IMR-90 (cell line): ENCODE data around the gene DBN1. TPM values are rescaled to one million over a fixed set of nuclear protein-coding genes. Genes with fewer than 3 reads are reported as not detected.
A peak's percentile ranks its signal among the peaks of the same experiment; 100 is the strongest.

Source experiments
- ATAC-seq: fragments of 200-7000 bp; cut with Tn5 transposase; 2 replicates; pipeline ENCODE4 v1.9.1; 2020; ENCODE audit warnings: low read depth, mild to moderate bottlenecking, moderate library complexity
- BruUV-seq: library from RNA; stranded (reverse); fragments of 400-500 nt; replicated peaks from 2 replicates; lab custom pipeline; 2021; lab: Mats Ljungman, UMichigan
- CTCF ChIA-PET: fragments of 300-600 bp; formaldehyde crosslinking; extraction: SDS; loops from one replicate; lab custom pipeline; 2021; ENCODE audit warnings: antibody characterized with exemption; lab: Yijun Ruan, JAX
- POLR2A ChIA-PET: fragments of 300-600 bp; sonication (Branson Sonifier 250); formaldehyde crosslinking; loops from one replicate; lab custom pipeline; 2022; ENCODE audit warnings: antibody characterized with exemption; ENCODE audit not compliant: unreplicated experiment; lab: Charles Lee
- DNase-seq: peaks from one replicate; pipeline ENCODE4 v3.0.0; 2013
- H2AFZ ChIP-seq: replicated peaks from 2 replicates; pipeline ENCODE3; 2013; ENCODE audit warnings: low read length, mild to moderate bottlenecking; ENCODE audit not compliant: poor library complexity
- H2AK5ac ChIP-seq: 2 replicates; pipeline ENCODE4 v1.6.1; 2013; ENCODE audit warnings: low read depth, low read length, inconsistent platforms
- H2AK9ac ChIP-seq: replicated peaks from 2 replicates; pipeline ENCODE3; 2013; ENCODE audit warnings: mild to moderate bottlenecking, low read depth, low read length, moderate library complexity; ENCODE audit not compliant: poor library complexity
- H2BK120ac ChIP-seq: 2 replicates; pipeline ENCODE4 v1.6.1; 2013; ENCODE audit warnings: low read depth, low read length, inconsistent platforms
- H2BK15ac ChIP-seq: 3 replicates; pipeline ENCODE4 v1.6.1; 2013; ENCODE audit warnings: low read depth, low read length, inconsistent platforms
- H2BK20ac ChIP-seq: 2 replicates; pipeline ENCODE4 v1.6.1; 2013; ENCODE audit warnings: low read depth, mild to moderate bottlenecking, inconsistent platforms, low read length, moderate library complexity
- H2BK5ac ChIP-seq: 2 replicates; pipeline ENCODE4 v1.6.1; 2013; ENCODE audit warnings: mild to moderate bottlenecking, low read depth, low read length, inconsistent platforms; ENCODE audit not compliant: poor library complexity, severe bottlenecking
- H3K14ac ChIP-seq: replicated peaks from 2 replicates; pipeline ENCODE4 v1.6.1; 2013; ENCODE audit warnings: low read depth, low read length, inconsistent platforms
- H3K18ac ChIP-seq: 2 replicates; pipeline ENCODE4 v1.6.1; 2013; ENCODE audit warnings: low read depth, low read length, control low read depth
- H3K23ac ChIP-seq: 2 replicates; pipeline ENCODE4 v1.6.1; 2013; ENCODE audit warnings: low read depth, low read length, inconsistent platforms
- H3K27ac ChIP-seq: 2 replicates; pipeline ENCODE4 v1.5.1; 2013; ENCODE audit warnings: mild to moderate bottlenecking, control low read depth, low read length; ENCODE audit not compliant: insufficient read depth
- H3K27me3 ChIP-seq: 2 replicates; pipeline ENCODE4 v1.6.1; 2013; ENCODE audit warnings: low read length; ENCODE audit not compliant: control insufficient read depth, insufficient read depth
- H3K36me3 ChIP-seq: 2 replicates; pipeline ENCODE4 v1.6.1; 2013; ENCODE audit warnings: low read length, mixed read lengths; ENCODE audit not compliant: control insufficient read depth, insufficient read depth
- H3K4ac ChIP-seq: 2 replicates; pipeline ENCODE4 v1.6.1; 2013; ENCODE audit warnings: low read depth, low read length, inconsistent platforms
- H3K4me1 ChIP-seq: 2 replicates; pipeline ENCODE4 v1.6.1; 2013; ENCODE audit warnings: low read length, mixed read lengths; ENCODE audit not compliant: control insufficient read depth, insufficient read depth
- H3K4me2 ChIP-seq: 2 replicates; pipeline ENCODE4 v1.6.1; 2013; ENCODE audit warnings: low read depth, mild to moderate bottlenecking, control low read depth, low read length, moderate library complexity
- H3K4me3 ChIP-seq: 2 replicates; pipeline ENCODE4 v1.5.1; 2013; ENCODE audit warnings: low read depth, mild to moderate bottlenecking, control low read depth, low read length, moderate library complexity; ENCODE audit not compliant: insufficient read depth
- H3K56ac ChIP-seq: 2 replicates; pipeline ENCODE4 v1.6.1; 2013; ENCODE audit warnings: low read length, inconsistent platforms; ENCODE audit not compliant: insufficient read depth; ENCODE audit errors: extremely low read depth
- H3K79me1 ChIP-seq, 2 experiments: 2 replicates each; pipeline ENCODE4 v1.6.1; 2013; ENCODE audit warnings: low read length in 2 of 2, inconsistent platforms in 1 of 2, low read depth in 1 of 2
- H3K9ac ChIP-seq: 2 replicates; pipeline ENCODE4 v1.6.1; 2013; ENCODE audit warnings: low read depth, low read length, control low read depth
- H3K9me1 ChIP-seq: 2 replicates; pipeline ENCODE4 v1.6.1; 2013; ENCODE audit warnings: low read length, inconsistent platforms; ENCODE audit not compliant: insufficient read depth
- H3K9me3 ChIP-seq: 2 replicates; pipeline ENCODE4 v1.6.1; 2013; ENCODE audit warnings: low read length; ENCODE audit not compliant: control insufficient read depth, insufficient read depth
- H4K20me1 ChIP-seq: 2 replicates; pipeline ENCODE4 v1.6.1; 2013; ENCODE audit warnings: low read length, inconsistent platforms; ENCODE audit not compliant: insufficient read depth
- H4K5ac ChIP-seq: 2 replicates; pipeline ENCODE4 v1.6.1; 2013; ENCODE audit warnings: mild to moderate bottlenecking, low read depth, low read length, control low read depth
- H4K8ac ChIP-seq, 2 experiments: 2 replicates each; pipeline ENCODE4 v1.6.1; 2013; ENCODE audit warnings: low read depth in 2 of 2, low read length in 2 of 2, control low read depth in 1 of 2, inconsistent platforms in 1 of 2
- H4K91ac ChIP-seq: 2 replicates; pipeline ENCODE4 v1.6.1; 2013; ENCODE audit warnings: low read depth, low read length, inconsistent platforms; ENCODE audit not compliant: insufficient read depth
- BHLHE40 ChIP-seq: fragments of 150-350 bp; IDR thresholded peaks from 2 replicates; pipeline ENCODE4 v1.6.1; 2016; ENCODE audit warnings: mild to moderate bottlenecking, low read depth, low read length
- CHD1 ChIP-seq: IDR thresholded peaks from 2 replicates; pipeline ENCODE4 v1.6.1; 2012; ENCODE audit warnings: low read depth, low read length, improper control_type of control experiment
- NFE2L2 ChIP-seq: fragments of 150-350 bp; IDR thresholded peaks from 2 replicates; pipeline ENCODE4 v1.6.1; 2016; ENCODE audit warnings: low read depth, mild to moderate bottlenecking, low read length
- RCOR1 ChIP-seq: IDR thresholded peaks from 2 replicates; pipeline ENCODE4 v1.6.1; 2012; ENCODE audit warnings: mild to moderate bottlenecking, low read length, improper control_type of control experiment; ENCODE audit not compliant: insufficient replicate concordance
- SMC3 ChIP-seq: fragments of 150-350 bp; IDR thresholded peaks from 2 replicates; pipeline ENCODE4 v1.6.1; 2016; ENCODE audit warnings: low read depth, mild to moderate bottlenecking, antibody characterized with exemption, low read length, moderate library complexity
- WGBS, 2 experiments: methylation state at CpG; one replicate each; pipeline versions ENCODE4 v1.1.5 to v1.1.7; 2013; ENCODE audit warnings: missing lambda C conversion rate in 2 of 2; ENCODE audit not compliant: insufficient read length in 1 of 2; ENCODE audit errors: extremely low coverage in 2 of 2; 5-methylcytosine and 5-hydroxymethylcytosine counted together
- dilution Hi-C: fragments of 300-500 bp; cut with HindIII; formaldehyde crosslinking; loops from one replicate; pipeline ENCODE4 v1.14.3; 2018; ENCODE audit warnings: low sequenced_read_pairs; ENCODE audit not compliant: unreplicated experiment
- in situ Hi-C: fragments of 300-500 bp; cut with MboI; formaldehyde crosslinking; loops from 3 replicates; pipeline ENCODE4 v1.14.3; 2019; ENCODE audit warnings: low sequenced_read_pairs, inconsistent platforms, mixed read lengths
- intact Hi-C: fragments of 100-400 bp; cut with micrococcal nuclease; formaldehyde crosslinking; loops from 2 replicates; pipeline ENCODE4 v1.10.0; 2022
- polyA plus RNA-seq, 3 experiments: library from polyadenylated mRNA; depleted of rRNA; stranded (reverse); fragments of >200 nt; gene quantifications; 2 replicates each; pipeline ENCODE4 v1.2.3, GENCODE V29; 2012; ENCODE audit warnings: low replicate concordance in 1 of 3
- total RNA-seq: library from RNA; depleted of rRNA; stranded (reverse); fragments of >200 nt; gene quantifications from 2 replicates; pipeline ENCODE4 v1.2.3, GENCODE V29; 2012

DBN1 gene
- total and polyA plus RNA-seq, 2 of the 4 experiments (the other 2 are of a cell fraction): 122 to 187 TPM

- dilution Hi-C loops: no loop called here
Observed at GRCh38 chr5:177431317-177432142, 41.9 kb downstream of the DBN1 start.

More at GRCh38 chr5:177431317-177432142, 41.9 kb downstream of the DBN1 start:
- H4K91ac ChIP-seq: no peak overlapping the region
- intact Hi-C loops: no loop called here
- no peaks in the 10 kb centered on the region for H3K9me3 ChIP-seq
- H2BK120ac ChIP-seq: no peak overlapping the region
- H3K4me3 ChIP-seq: no peak overlapping the region
- ChIA-PET POLR2A (no interaction called here), CTCF (no interaction called here)
- no peak overlapping the region for H2AK9ac ChIP-seq
- no peak overlapping the region for H3K23ac ChIP-seq
- no peak overlapping the region for H2BK5ac ChIP-seq
- no peak overlapping the region for H3K18ac ChIP-seq
- peaks cover 13 to 44% of the 10 kb centered on the region in 2 experiments for H3K79me1 ChIP-seq
- H4K5ac ChIP-seq: no peak overlapping the region
- H3K4ac ChIP-seq: no peak overlapping the region
- peaks cover 6% of the 10 kb centered on the region; the same call in 1 of the 2 replicates for H3K9me1 ChIP-seq
- no peaks in the 10 kb centered on the region for H3K27me3 ChIP-seq
- BruUV-seq: no TSS peak
- TF ChIP-seq SMC3 (no peak), CHD1 (no peak), NFE2L2 (no peak), RCOR1 (no peak), BHLHE40 (no peak)
- no peak overlapping the region for H2AK5ac ChIP-seq
- no peak overlapping the region for H2BK20ac ChIP-seq
- peaks cover 29% of the 10 kb centered on the region for H4K20me1 ChIP-seq
- H2BK15ac ChIP-seq: no peak overlapping the region
- H3K14ac ChIP-seq: no peak overlapping the region
- in situ Hi-C loops: no loop called here
- no peak overlapping the region for H4K8ac ChIP-seq
- WGBS, 2 experiments: 90% methylated on average over 12 of the region's 29 CpGs; no CpG with 5 or more reads in 1 of the 2 experiments
- H2AFZ ChIP-seq: peak overlapping the region; percentile 21
- H3K27ac ChIP-seq: no peak overlapping the region
- H3K9ac ChIP-seq: no peak overlapping the region
- peaks cover 41% of the 10 kb centered on the region for H3K36me3 ChIP-seq
- ATAC-seq (no peak), DNase-seq (no peak)
- peaks cover 10% of the 10 kb centered on the region for H3K4me1 ChIP-seq
- no peak overlapping the region for H3K56ac ChIP-seq
- no peak overlapping the region for H3K4me2 ChIP-seq
